B cell (primary cell): Measurements from ENCODE around the gene DEPDC4.

ENCODE experiments used
- EZH2 ChIP-seq: IDR thresholded peaks from 2 replicates; pipeline ENCODE4 v1.6.1; 2012; ENCODE audit warnings: borderline replicate concordance, low read depth, mild to moderate bottlenecking, moderate library complexity, low read length; ENCODE audit not compliant: insufficient read depth, poor library complexity, severe bottlenecking
- TF ChIP-seq, protein P1 (sequence below): fragments of 200-600 bp; IDR thresholded peaks from one replicate; pipeline ENCODE4 v1.8.0; 2022; ENCODE audit warnings: antibody characterized with exemption, mild to moderate bottlenecking

DNA sequence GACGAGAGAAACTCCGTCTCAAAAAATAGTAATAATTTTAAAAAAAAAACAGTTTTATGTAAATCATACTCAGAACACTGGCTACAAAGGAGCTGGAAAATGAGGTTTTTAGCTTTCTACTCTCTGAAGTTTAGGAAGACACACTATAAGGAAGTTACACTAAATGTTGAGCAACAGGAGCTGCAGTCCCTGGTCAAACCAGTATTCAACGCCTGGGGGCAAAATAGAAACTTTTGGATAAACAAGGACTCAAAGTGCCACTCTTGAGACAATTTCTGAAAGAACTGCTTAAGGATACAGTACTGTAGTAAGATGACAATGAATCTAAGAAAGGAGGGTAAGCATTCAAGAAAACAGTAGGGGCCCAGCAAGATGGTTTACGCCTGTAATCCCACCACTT lies 37.0 kb downstream of the DEPDC4 start:
- TF ChIP-seq, protein P1, sequence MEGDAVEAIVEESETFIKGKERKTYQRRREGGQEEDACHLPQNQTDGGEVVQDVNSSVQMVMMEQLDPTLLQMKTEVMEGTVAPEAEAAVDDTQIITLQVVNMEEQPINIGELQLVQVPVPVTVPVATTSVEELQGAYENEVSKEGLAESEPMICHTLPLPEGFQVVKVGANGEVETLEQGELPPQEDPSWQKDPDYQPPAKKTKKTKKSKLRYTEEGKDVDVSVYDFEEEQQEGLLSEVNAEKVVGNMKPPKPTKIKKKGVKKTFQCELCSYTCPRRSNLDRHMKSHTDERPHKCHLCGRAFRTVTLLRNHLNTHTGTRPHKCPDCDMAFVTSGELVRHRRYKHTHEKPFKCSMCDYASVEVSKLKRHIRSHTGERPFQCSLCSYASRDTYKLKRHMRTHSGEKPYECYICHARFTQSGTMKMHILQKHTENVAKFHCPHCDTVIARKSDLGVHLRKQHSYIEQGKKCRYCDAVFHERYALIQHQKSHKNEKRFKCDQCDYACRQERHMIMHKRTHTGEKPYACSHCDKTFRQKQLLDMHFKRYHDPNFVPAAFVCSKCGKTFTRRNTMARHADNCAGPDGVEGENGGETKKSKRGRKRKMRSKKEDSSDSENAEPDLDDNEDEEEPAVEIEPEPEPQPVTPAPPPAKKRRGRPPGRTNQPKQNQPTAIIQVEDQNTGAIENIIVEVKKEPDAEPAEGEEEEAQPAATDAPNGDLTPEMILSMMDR: no peak
- no peak for TF ChIP-seq EZH2
